ENCODE measurements around the gene DST. TPM values are rescaled to one million over a fixed set of nuclear protein-coding genes. Genes with fewer than 3 reads are reported as not detected.

Gene DST
- total and polyA plus RNA-seq, 2 donors (not counting 1 experiment from before 2014, with no cell fraction given), result 1.5 to 1.9 TPM

DNA sequence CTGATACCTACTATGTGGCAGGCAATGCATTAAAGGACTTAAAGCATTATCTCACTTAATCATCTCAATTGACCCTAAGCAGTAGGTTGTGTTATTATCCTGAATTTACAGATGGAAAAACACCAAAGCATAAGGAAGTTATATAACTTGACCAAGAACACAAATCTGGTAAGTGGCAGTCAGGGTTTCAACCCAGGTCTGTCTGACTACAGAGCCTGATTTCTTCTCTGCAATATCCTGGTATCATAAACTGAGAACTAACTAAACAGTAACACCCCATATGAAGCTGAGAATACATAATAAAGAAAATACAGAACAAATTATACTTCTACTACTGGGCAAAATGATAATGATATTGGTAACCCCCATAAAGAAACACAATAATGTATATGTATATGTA lies 13.8 kb upstream of the DST start:
- no peak overlapping the region for H3K4me3 ChIP-seq (ENCODE audit: control extremely low read depth in 1 of 5, extremely low read depth in 1 of 5, insufficient read depth in 1 of 5, low read depth in 2 of 5, low read length in 4 of 5)
- no peaks in the 10 kb centered on the region for H3K4me1 ChIP-seq (ENCODE audit: control insufficient read depth in 2 of 2, insufficient read depth in 2 of 2, low read length in 2 of 2)
- H3K9me3 ChIP-seq (ENCODE audit: control extremely low read depth in 1 of 3, control insufficient read depth in 2 of 3, insufficient read depth in 1 of 3, low read length in 2 of 3), result no peaks in the 10 kb centered on the region
- DNase-seq (no peak), ATAC-seq (ENCODE audit: low read depth) (no peak)
- no peak overlapping the region for H3K27ac Mint-ChIP-seq
- H3K79me2 ChIP-seq (ENCODE audit: control insufficient read depth, insufficient read depth, low read length), result no peaks in the 10 kb centered on the region
- H3K4me2 ChIP-seq (replicated peaks; ENCODE audit: low read depth, low read length, poor library complexity, severe bottlenecking), result no peak overlapping the region
- H3K9ac ChIP-seq (ENCODE audit: low read length), result no peak overlapping the region
- H4K20me1 ChIP-seq (ENCODE audit: control insufficient read depth, insufficient read depth, low read length, poor library complexity, severe bottlenecking), result no peaks in the 10 kb centered on the region
- intact Hi-C loops (cut with micrococcal nuclease), result no loop called here
- no peaks in the 10 kb centered on the region for H3K27me3 ChIP-seq (replicated peaks in 1 of 4; ENCODE audit: control extremely low read depth in 1 of 4, control insufficient read depth in 3 of 4, insufficient read depth in 4 of 4, low read length in 3 of 4)
- H2AFZ ChIP-seq (ENCODE audit: insufficient read depth, low read depth, low read length, poor library complexity, severe bottlenecking), result no peak overlapping the region
- H3K4me3 Mint-ChIP-seq, result no peak overlapping the region
- no peaks in the 10 kb centered on the region for H3K4me1 Mint-ChIP-seq
- CTCF ChIA-PET, result no interaction called here
- TF ChIP-seq EZH2 (IDR thresholded peaks at IDR 0.05; ENCODE audit: borderline replicate concordance, insufficient read depth, low read depth, low read length, poor library complexity, severe bottlenecking), result no peak
- H3K27me3 Mint-ChIP-seq, result no peaks in the 10 kb centered on the region
- H3K36me3 ChIP-seq (replicated peaks in 1 of 2; ENCODE audit: control extremely low read depth in 1 of 2, control insufficient read depth in 1 of 2, extremely low read depth in 1 of 2, insufficient read depth in 2 of 2, low read length in 1 of 2), result no peaks in the 10 kb centered on the region
- H3K9me3 Mint-ChIP-seq (ENCODE audit: insufficient read depth), result no peaks in the 10 kb centered on the region
- POLR2A ChIA-PET, result no interaction called here
- no peak overlapping the region for H3K27ac ChIP-seq (ENCODE audit: low read length in 2 of 2)

DNA sequence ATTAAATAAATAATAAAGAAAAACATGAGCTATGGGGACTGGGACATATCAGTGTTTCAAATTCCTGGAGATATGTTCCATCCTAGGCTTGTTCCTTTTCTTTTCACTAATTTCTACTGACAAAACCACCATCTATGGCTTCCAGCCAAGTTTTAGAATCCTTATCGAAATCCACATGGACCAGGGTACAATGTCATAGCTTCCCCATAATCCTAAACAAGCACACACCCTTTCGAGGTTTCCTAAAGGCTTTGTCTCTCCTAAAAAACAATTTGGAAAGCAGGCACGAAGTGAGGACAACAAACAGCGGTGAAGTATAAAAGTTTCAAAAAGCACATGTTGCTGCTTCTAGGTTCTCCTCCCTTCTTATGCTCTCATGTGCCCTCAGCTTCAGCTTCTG lies 13.3 kb upstream of the DST start:
- Histone ChIP-seq H3K9me3 (ENCODE audit: control extremely low read depth in 1 of 3, control insufficient read depth in 2 of 3, insufficient read depth in 1 of 3, low read length in 2 of 3) (no peaks in the 10 kb centered on the region), H3K79me2 (ENCODE audit: control insufficient read depth, insufficient read depth, low read length) (no peaks in the 10 kb centered on the region), H3K27me3 (replicated peaks in 1 of 4; ENCODE audit: control extremely low read depth in 1 of 4, control insufficient read depth in 3 of 4, insufficient read depth in 4 of 4, low read length in 3 of 4) (no peaks in the 10 kb centered on the region), H3K27ac (ENCODE audit: low read length in 2 of 2) (no peak overlapping the region), H3K4me1 (ENCODE audit: control insufficient read depth in 2 of 2, insufficient read depth in 2 of 2, low read length in 2 of 2) (no peaks in the 10 kb centered on the region), H3K36me3 (replicated peaks in 1 of 2; ENCODE audit: control extremely low read depth in 1 of 2, control insufficient read depth in 1 of 2, extremely low read depth in 1 of 2, insufficient read depth in 2 of 2, low read length in 1 of 2) (no peaks in the 10 kb centered on the region), H4K20me1 (ENCODE audit: control insufficient read depth, insufficient read depth, low read length, poor library complexity, severe bottlenecking) (no peaks in the 10 kb centered on the region), H3K9ac (ENCODE audit: low read length) (no peak overlapping the region), H3K4me2 (replicated peaks; ENCODE audit: low read depth, low read length, poor library complexity, severe bottlenecking) (no peak overlapping the region), H3K4me3 (ENCODE audit: control extremely low read depth in 1 of 5, extremely low read depth in 1 of 5, insufficient read depth in 1 of 5, low read depth in 2 of 5, low read length in 4 of 5) (no peak overlapping the region), H2AFZ (ENCODE audit: insufficient read depth, low read depth, low read length, poor library complexity, severe bottlenecking) (no peak overlapping the region)
- 68% methylated on average over 3 of the region's 4 CpGs for WGBS (ENCODE audit: insufficient coverage)
- H3K27me3 Mint-ChIP-seq, result no peaks in the 10 kb centered on the region
- intact Hi-C loops (cut with micrococcal nuclease), result no loop called here
- DNase-seq, result no peak
- no peak for ATAC-seq (ENCODE audit: low read depth)
- no peak overlapping the region for H3K4me3 Mint-ChIP-seq
- H3K9me3 Mint-ChIP-seq (ENCODE audit: insufficient read depth), result no peaks in the 10 kb centered on the region
- no peaks in the 10 kb centered on the region for H3K4me1 Mint-ChIP-seq
- ChIA-PET POLR2A (no interaction called here), CTCF (no interaction called here)
- H3K27ac Mint-ChIP-seq, result no peak overlapping the region
- TF ChIP-seq, protein P1, sequence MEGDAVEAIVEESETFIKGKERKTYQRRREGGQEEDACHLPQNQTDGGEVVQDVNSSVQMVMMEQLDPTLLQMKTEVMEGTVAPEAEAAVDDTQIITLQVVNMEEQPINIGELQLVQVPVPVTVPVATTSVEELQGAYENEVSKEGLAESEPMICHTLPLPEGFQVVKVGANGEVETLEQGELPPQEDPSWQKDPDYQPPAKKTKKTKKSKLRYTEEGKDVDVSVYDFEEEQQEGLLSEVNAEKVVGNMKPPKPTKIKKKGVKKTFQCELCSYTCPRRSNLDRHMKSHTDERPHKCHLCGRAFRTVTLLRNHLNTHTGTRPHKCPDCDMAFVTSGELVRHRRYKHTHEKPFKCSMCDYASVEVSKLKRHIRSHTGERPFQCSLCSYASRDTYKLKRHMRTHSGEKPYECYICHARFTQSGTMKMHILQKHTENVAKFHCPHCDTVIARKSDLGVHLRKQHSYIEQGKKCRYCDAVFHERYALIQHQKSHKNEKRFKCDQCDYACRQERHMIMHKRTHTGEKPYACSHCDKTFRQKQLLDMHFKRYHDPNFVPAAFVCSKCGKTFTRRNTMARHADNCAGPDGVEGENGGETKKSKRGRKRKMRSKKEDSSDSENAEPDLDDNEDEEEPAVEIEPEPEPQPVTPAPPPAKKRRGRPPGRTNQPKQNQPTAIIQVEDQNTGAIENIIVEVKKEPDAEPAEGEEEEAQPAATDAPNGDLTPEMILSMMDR (IDR thresholded peaks at IDR 0.05), result no peak
- no peak for TF ChIP-seq EZH2 (IDR thresholded peaks at IDR 0.05; ENCODE audit: borderline replicate concordance, insufficient read depth, low read depth, low read length, poor library complexity, severe bottlenecking)

Data from B cell (primary cell).